PC-3 (cell line): ENCODE measurements around the gene AFF3. TPM values are rescaled to one million over a fixed set of nuclear protein-coding genes. Genes with fewer than 3 reads are reported as not detected.

Experiments
- ATAC-seq: fragments of 200-7000 bp; cut with Tn5 transposase; 2 replicates; pipeline ENCODE4 v1.9.1; 2020; ENCODE audit warnings: mild to moderate bottlenecking, moderate library complexity
- BruUV-seq: library from RNA; stranded (reverse); fragments of 400-500 nt; replicated peaks from 2 replicates; lab custom pipeline; 2021; lab: Mats Ljungman, UMichigan
- CTCF ChIA-PET: fragments of 300-600 bp; sonication (Branson Sonifier 250); formaldehyde crosslinking; loops from one replicate; lab custom pipeline; 2022; ENCODE audit warnings: antibody characterized with exemption; lab: Charles Lee
- POLR2A ChIA-PET: fragments of 300-600 bp; sonication (Branson Sonifier 250); formaldehyde crosslinking; loops from one replicate; lab custom pipeline; 2022; ENCODE audit warnings: antibody characterized with exemption; ENCODE audit not compliant: unreplicated experiment; lab: Charles Lee
- DNase-seq: peaks from one replicate; pipeline ENCODE4 v3.0.0-alpha.2; 2015
- H2AFZ ChIP-seq: fragments of 300-600 bp; sonication (generic); 2 replicates; pipeline ENCODE4 v1.6.0; 2016; ENCODE audit warnings: antibody characterized with exemption, low read length
- H3F3A ChIP-seq: fragments of 300-600 bp; sonication (generic); one replicate; pipeline ENCODE4 v1.6.0; 2017; ENCODE audit warnings: antibody characterized with exemption, low read length, control low read depth, mild to moderate bottlenecking; ENCODE audit not compliant: unreplicated experiment
- H3K27ac ChIP-seq: fragments of 300-600 bp; sonication (generic); 2 replicates; pipeline ENCODE4 v1.5.1; 2016; ENCODE audit warnings: mild to moderate bottlenecking, low read length
- H3K27me3 ChIP-seq: fragments of 300-600 bp; sonication (generic); 2 replicates; pipeline ENCODE4 v1.6.1; 2016; ENCODE audit warnings: low read length, mixed read lengths
- H3K36me3 ChIP-seq: fragments of 300-600 bp; sonication (generic); 2 replicates; pipeline ENCODE4 v1.6.1; 2016; ENCODE audit warnings: low read depth, mixed run types, low read length, mixed read lengths
- H3K4me1 ChIP-seq: fragments of 300-600 bp; sonication (generic); 2 replicates; pipeline ENCODE4 v1.5.1; 2016; ENCODE audit warnings: low read length; ENCODE audit not compliant: insufficient read depth
- H3K4me2 ChIP-seq: fragments of 300-600 bp; sonication (generic); 2 replicates; pipeline ENCODE4 v1.6.0; 2016; ENCODE audit warnings: low read length
- H3K4me3 ChIP-seq: fragments of 300-600 bp; sonication (generic); 2 replicates; pipeline ENCODE4 v1.5.1; 2016; ENCODE audit warnings: mild to moderate bottlenecking, low read length, mixed read lengths
- H3K79me2 ChIP-seq: fragments of 300-600 bp; sonication (generic); 2 replicates; pipeline ENCODE4 v1.6.1; 2017; ENCODE audit warnings: low read length, mixed read lengths
- H3K9ac ChIP-seq: fragments of 300-600 bp; sonication (generic); 2 replicates; pipeline ENCODE4 v1.6.0; 2016; ENCODE audit warnings: mild to moderate bottlenecking, low read length
- H3K9me2 ChIP-seq: fragments of 300-600 bp; sonication (generic); replicated peaks from 2 replicates; pipeline ENCODE4 v1.6.1; 2016; ENCODE audit warnings: mixed run types, low read length, mixed read lengths
- H3K9me3 ChIP-seq: fragments of 300-600 bp; sonication (generic); 2 replicates; pipeline ENCODE4 v1.6.1; 2016; ENCODE audit warnings: low read length, mixed read lengths
- H4K20me1 ChIP-seq: fragments of 300-600 bp; sonication (generic); 2 replicates; pipeline ENCODE4 v1.6.1; 2016; ENCODE audit warnings: low read length, mixed read lengths
- EZH2 ChIP-seq: fragments of 300-600 bp; sonication (generic); IDR thresholded peaks from one replicate; pipeline ENCODE4 v1.6.1; 2017; ENCODE audit warnings: antibody characterized with exemption, mild to moderate bottlenecking, low read length; ENCODE audit not compliant: unreplicated experiment
- EZH2phosphoT487 ChIP-seq: fragments of 300-600 bp; sonication (generic); IDR thresholded peaks from 2 replicates; pipeline ENCODE4 v1.6.1; 2018; ENCODE audit warnings: mild to moderate bottlenecking, antibody characterized with exemption, low read length, borderline replicate concordance
- intact Hi-C: fragments of 100-400 bp; cut with micrococcal nuclease; formaldehyde crosslinking; loops from 2 replicates; pipeline ENCODE4 v1.9.0; 2023
- total RNA-seq: library from RNA; depleted of rRNA; stranded (reverse); fragments of >200 nt; gene quantifications from 2 replicates; pipeline ENCODE4 v1.2.3, GENCODE V29; 2014
- TF ChIP-seq, protein P1 (sequence below): fragments of 300-600 bp; sonication (generic); conservative IDR thresholded peaks from 2 replicates; pipeline ENCODE4 v1.5.1; 2017; ENCODE audit warnings: antibody characterized with exemption, low read depth, mild to moderate bottlenecking, low read length

AFF3 gene
- total RNA-seq, 1 experiment from 2014 or later = 0.04 TPM

DNA sequence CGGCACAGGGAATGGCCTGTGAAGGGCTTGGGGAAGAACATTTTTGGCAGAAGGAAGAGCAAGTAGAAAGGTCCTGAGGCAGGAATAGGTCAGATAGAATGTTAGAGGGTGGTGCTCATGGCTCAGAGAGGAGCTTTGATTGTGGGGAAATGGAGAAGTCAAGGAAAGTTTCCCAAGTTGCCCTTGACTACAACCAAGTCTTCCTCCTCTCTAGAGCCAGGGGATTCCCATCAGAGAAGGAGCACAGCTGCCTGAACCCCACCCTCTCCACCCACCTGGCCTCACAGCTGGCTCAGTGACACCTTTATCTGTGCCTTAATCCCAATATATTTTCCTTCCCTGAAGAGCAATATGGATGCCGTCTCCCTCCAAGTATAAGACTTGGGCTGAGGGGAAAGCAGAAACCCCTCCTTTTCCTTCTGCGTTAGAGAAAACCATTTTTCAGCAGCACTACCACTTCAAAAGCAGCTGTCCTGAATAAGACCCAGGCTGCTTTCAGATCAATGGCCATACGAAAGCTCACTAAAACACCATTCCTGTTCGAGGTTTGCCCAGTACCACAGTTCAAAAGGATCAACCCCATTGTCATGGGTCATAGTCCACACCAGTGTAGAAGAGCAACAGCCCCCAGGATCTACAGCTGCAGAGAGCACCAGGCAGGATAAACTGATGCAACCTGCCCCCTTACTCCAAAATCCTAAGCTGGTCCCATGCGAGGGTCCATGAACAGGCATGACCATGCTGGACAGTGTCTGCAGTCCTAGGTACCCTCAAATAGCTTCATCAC, 199.6 kb downstream of the AFF3 start:
- H3K4me1 ChIP-seq = no peaks in the 10 kb centered on the region
- H4K20me1 ChIP-seq = no peaks in the 10 kb centered on the region
- H2AFZ ChIP-seq = no peak overlapping the region
- intact Hi-C loops = no loop called here
- POLR2A ChIA-PET = no interaction called here
- no peaks in the 10 kb centered on the region for H3K36me3 ChIP-seq
- BruUV-seq = no TSS peak
- no peak overlapping the region for H3K4me3 ChIP-seq
- H3K9ac ChIP-seq = no peak overlapping the region
- H3K9me2 ChIP-seq = no peaks in the 10 kb centered on the region
- DNase-seq = no peak
- no peaks in the 10 kb centered on the region for H3K79me2 ChIP-seq
- CTCF ChIA-PET = no interaction called here
- H3F3A ChIP-seq = no peaks in the 10 kb centered on the region
- H3K4me2 ChIP-seq = no peak overlapping the region
- no peaks in the 10 kb centered on the region for H3K9me3 ChIP-seq
- ATAC-seq = no peak
- no peak for TF ChIP-seq EZH2
- no peak for TF ChIP-seq EZH2phosphoT487
- TF ChIP-seq, protein P1, sequence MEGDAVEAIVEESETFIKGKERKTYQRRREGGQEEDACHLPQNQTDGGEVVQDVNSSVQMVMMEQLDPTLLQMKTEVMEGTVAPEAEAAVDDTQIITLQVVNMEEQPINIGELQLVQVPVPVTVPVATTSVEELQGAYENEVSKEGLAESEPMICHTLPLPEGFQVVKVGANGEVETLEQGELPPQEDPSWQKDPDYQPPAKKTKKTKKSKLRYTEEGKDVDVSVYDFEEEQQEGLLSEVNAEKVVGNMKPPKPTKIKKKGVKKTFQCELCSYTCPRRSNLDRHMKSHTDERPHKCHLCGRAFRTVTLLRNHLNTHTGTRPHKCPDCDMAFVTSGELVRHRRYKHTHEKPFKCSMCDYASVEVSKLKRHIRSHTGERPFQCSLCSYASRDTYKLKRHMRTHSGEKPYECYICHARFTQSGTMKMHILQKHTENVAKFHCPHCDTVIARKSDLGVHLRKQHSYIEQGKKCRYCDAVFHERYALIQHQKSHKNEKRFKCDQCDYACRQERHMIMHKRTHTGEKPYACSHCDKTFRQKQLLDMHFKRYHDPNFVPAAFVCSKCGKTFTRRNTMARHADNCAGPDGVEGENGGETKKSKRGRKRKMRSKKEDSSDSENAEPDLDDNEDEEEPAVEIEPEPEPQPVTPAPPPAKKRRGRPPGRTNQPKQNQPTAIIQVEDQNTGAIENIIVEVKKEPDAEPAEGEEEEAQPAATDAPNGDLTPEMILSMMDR = no peak
- no peaks in the 10 kb centered on the region for H3K27me3 ChIP-seq
- H3K27ac ChIP-seq = no peak overlapping the region

DNA sequence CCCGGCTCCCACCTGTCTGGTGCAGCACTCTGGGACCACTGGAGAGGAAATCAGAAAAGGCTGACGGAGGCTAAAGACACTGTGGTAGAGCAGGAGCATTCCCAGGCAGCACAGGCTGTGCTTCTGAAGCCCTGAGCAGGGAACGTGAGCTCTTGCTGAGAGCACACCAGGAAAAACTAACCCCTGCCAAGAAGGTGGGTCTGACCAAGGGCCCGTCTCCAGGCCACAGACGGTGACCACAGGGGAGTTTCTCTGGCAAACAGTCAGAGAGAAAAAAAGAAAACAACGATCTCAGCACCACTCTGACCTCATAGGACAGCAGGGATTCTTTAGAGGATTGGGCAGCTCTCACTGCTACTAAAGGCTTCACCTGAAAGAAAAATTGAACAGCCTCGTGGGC, 201.4 kb downstream of the AFF3 start:
- H2AFZ ChIP-seq = no peak overlapping the region
- TF ChIP-seq EZH2phosphoT487 (no peak), EZH2 (no peak)
- TF ChIP-seq, protein P1 = no peak
- no peak for DNase-seq
- H3K79me2 ChIP-seq = no peaks in the 10 kb centered on the region
- H3K4me1 ChIP-seq = no peaks in the 10 kb centered on the region
- H3K9me3 ChIP-seq = no peaks in the 10 kb centered on the region
- H3K4me3 ChIP-seq = no peak overlapping the region
- ChIA-PET CTCF (no interaction called here), POLR2A (no interaction called here)
- no TSS peak for BruUV-seq
- no peaks in the 10 kb centered on the region for H3F3A ChIP-seq
- no peak overlapping the region for H3K9ac ChIP-seq
- H3K9me2 ChIP-seq = no peaks in the 10 kb centered on the region
- no peaks in the 10 kb centered on the region for H3K36me3 ChIP-seq
- intact Hi-C loops = no loop called here
- ATAC-seq = no peak
- no peaks in the 10 kb centered on the region for H4K20me1 ChIP-seq
- no peak overlapping the region for H3K4me2 ChIP-seq
- no peaks in the 10 kb centered on the region for H3K27me3 ChIP-seq
- no peak overlapping the region for H3K27ac ChIP-seq

DNA sequence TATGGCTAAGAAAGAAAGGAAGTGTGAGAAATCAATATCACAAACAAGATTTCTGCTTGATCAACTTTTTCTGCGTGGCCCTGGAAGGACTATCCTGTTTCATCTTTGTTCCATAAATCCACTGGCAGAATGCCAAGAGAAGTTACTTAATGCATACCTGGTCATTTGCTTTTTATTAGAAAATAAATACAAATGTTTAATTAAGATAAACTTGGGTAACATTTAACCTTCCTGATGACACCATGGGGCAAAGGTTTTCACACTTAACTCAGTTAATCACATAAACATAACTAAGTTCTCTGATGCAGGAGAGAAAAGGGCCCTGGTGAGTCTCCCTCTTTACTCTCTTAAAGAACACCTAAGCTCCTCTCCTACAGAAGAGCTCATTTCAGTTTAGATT, 203.3 kb downstream of the AFF3 start:
- no peaks in the 10 kb centered on the region for H3K4me1 ChIP-seq
- no peak for DNase-seq

More for the DNA sequence above, 203.3 kb downstream of the AFF3 start:
- no peak overlapping the region for H3K4me3 ChIP-seq
- no peaks in the 10 kb centered on the region for H3K9me3 ChIP-seq
- no peaks in the 10 kb centered on the region for H3K27me3 ChIP-seq
- TF ChIP-seq EZH2phosphoT487 = no peak
- TF ChIP-seq EZH2 = no peak
- TF ChIP-seq, protein P1 = no peak
- H3F3A ChIP-seq = no peaks in the 10 kb centered on the region
- H3K36me3 ChIP-seq = no peaks in the 10 kb centered on the region
- H3K79me2 ChIP-seq = no peaks in the 10 kb centered on the region
- CTCF ChIA-PET = no interaction called here
- H4K20me1 ChIP-seq = no peaks in the 10 kb centered on the region
- BruUV-seq = no TSS peak
- POLR2A ChIA-PET = no interaction called here
- H3K9me2 ChIP-seq = no peaks in the 10 kb centered on the region
- no peak overlapping the region for H3K4me2 ChIP-seq
- intact Hi-C loops = no loop called here
- no peak overlapping the region for H2AFZ ChIP-seq
- no peak overlapping the region for H3K27ac ChIP-seq
- no peak overlapping the region for H3K9ac ChIP-seq
- no peak for ATAC-seq
